HFFc6 (cell line): ENCODE results near the gene SCAND1. TPM values are rescaled to one million over a fixed set of nuclear protein-coding genes. Genes with fewer than 3 reads are reported as not detected.
"Not testable (repeated sequence)": the region's sequence is repeated elsewhere in the genome, so short reads cannot be mapped to it uniquely, and the experiment has no call there.

Experiments used
- DNase-seq: peaks from one replicate; pipeline ENCODE4 v3.0.0-alpha.2; 2018
- H3K27ac Mint-ChIP-seq: 2 replicates; pipeline ENCODE4 v1.8.0; 2020; ENCODE audit warnings: mild to moderate bottlenecking, mixed read lengths
- H3K27me3 Mint-ChIP-seq: 2 replicates; pipeline ENCODE4 v1.8.0; 2021; ENCODE audit warnings: mild to moderate bottlenecking, moderate library complexity, mixed read lengths; ENCODE audit not compliant: insufficient read depth
- H3K36me3 Mint-ChIP-seq: 2 replicates; pipeline ENCODE4 v1.8.0; 2021; ENCODE audit warnings: low read depth, mixed read lengths
- H3K4me1 Mint-ChIP-seq: 2 replicates; pipeline ENCODE4 v1.8.0; 2020; ENCODE audit warnings: low read depth, mixed read lengths
- H3K4me3 Mint-ChIP-seq: 2 replicates; pipeline ENCODE4 v1.8.0; 2020; ENCODE audit warnings: mild to moderate bottlenecking, moderate library complexity, mixed read lengths
- H3K9me3 Mint-ChIP-seq: 2 replicates; pipeline ENCODE4 v1.8.0; 2020; ENCODE audit warnings: mild to moderate bottlenecking, mixed read lengths
- CTCF ChIP-seq: fragments of 200-600 bp; sonication (generic); IDR thresholded peaks from 2 replicates; pipeline ENCODE4 v1.5.0; 2021; ENCODE audit warnings: antibody characterized with exemption, mild to moderate bottlenecking
- long read RNA-seq: library from polyadenylated mRNA; unstranded; transcript quantifications from one replicate; pipeline ENCODE4 v2.0.0, GENCODE V29; 2019
- total RNA-seq, 6 experiments: library from RNA; stranded (reverse); fragmentation: NEBNext Ultra II Directional; extraction: Animal tissue kit (Norgen Biotek cat#: 25700); gene quantifications; 2 replicates in 1 of 6; 3 replicates in 5 of 6; pipeline ENCODE4 v1.2.3, GENCODE V29; 2021

Gene SCAND1
- 10 to 100 TPM; 76.7 to 97.0 (median 82.8) TPM for total RNA-seq
- long read RNA-seq, transcript SCAND1-201 (2 exons, 902 nt), result major isoform, 57 of 167 reads
- long read RNA-seq, partial matches to known transcripts, result 0 of 167 reads
- long read RNA-seq, other reads (novel, unspliced or antisense), result 110 of 167 reads

GRCh38 chr20:35954200-35954906, at the start of gene SCAND1:
TSS of gene SCAND1 (minus strand) at chr20:35954502. CDS start at chr20:35954284, 218 bp downstream.
- Mint-ChIP-seq H3K4me1 (peaks cover 18% of the 10 kb centered on the region), H3K4me3 (peak within 1 kb of the TSS; percentile 100), H3K27me3 (peaks cover 7% of the 10 kb centered on the region), H3K27ac (peak within 1 kb of the TSS; percentile 98), H3K9me3 (no peaks in the 10 kb centered on the region), H3K36me3 (peaks cover 7% of the 10 kb centered on the region; the same call in 1 of the 2 replicates)
- peak; percentile 97 for TF ChIP-seq CTCF
- DNase-seq, result peak; percentile 97

GRCh38 chr20:36004045-36004444, 49.7 kb upstream of the SCAND1 start:
- Mint-ChIP-seq H3K4me3 (no peak overlapping the region), H3K36me3 (peaks cover 9% of the 10 kb centered on the region; the same call in 1 of the 2 replicates), H3K4me1 (no peaks in the 10 kb centered on the region), H3K9me3 (peaks cover 22% of the 10 kb centered on the region), H3K27me3 (peaks cover 5% of the 10 kb centered on the region; the same call in 1 of the 2 replicates), H3K27ac (no peak overlapping the region)
- no peak for TF ChIP-seq CTCF
- DNase-seq, result no peak

- peaks cover 22% of the 10 kb centered on the region for H3K9me3 Mint-ChIP-seq
- H3K36me3 Mint-ChIP-seq, result peaks cover 9% of the 10 kb centered on the region; the same call in 1 of the 2 replicates
Measured at GRCh38 chr20:36002855-36003254, 48.6 kb upstream of the SCAND1 start.

GRCh38 chr20:36001331-36001730, 47.0 kb upstream of the SCAND1 start:
- peaks cover 22% of the 10 kb centered on the region for H3K9me3 Mint-ChIP-seq
- not testable (repeated sequence) for H3K4me1 Mint-ChIP-seq, DNase-seq, H3K4me3 Mint-ChIP-seq, H3K27ac Mint-ChIP-seq, H3K36me3 Mint-ChIP-seq, H3K27me3 Mint-ChIP-seq

More at GRCh38 chr20:36002855-36003254, 48.6 kb upstream of the SCAND1 start:
- no peak for DNase-seq
- TF ChIP-seq CTCF, result no peak
- H3K4me3 Mint-ChIP-seq, result no peak overlapping the region
- peaks cover 5% of the 10 kb centered on the region; the same call in 1 of the 2 replicates for H3K27me3 Mint-ChIP-seq
- no peak overlapping the region for H3K27ac Mint-ChIP-seq
- no peaks in the 10 kb centered on the region for H3K4me1 Mint-ChIP-seq

- H3K27ac Mint-ChIP-seq, result not testable (repeated sequence)
Measured at GRCh38 chr20:35996492-35996891, 42.2 kb upstream of the SCAND1 start.

GRCh38 chr20:35994994-35995453, 40.7 kb upstream of the SCAND1 start:
- no peaks in the 10 kb centered on the region for H3K27me3 Mint-ChIP-seq
- no peak overlapping the region for H3K27ac Mint-ChIP-seq
- peak; percentile 55 for DNase-seq
- peaks cover 8% of the 10 kb centered on the region for H3K4me1 Mint-ChIP-seq
- H3K4me3 Mint-ChIP-seq, result no peak overlapping the region
- no peaks in the 10 kb centered on the region for H3K36me3 Mint-ChIP-seq
- peak; percentile 94 for TF ChIP-seq CTCF
- H3K9me3 Mint-ChIP-seq, result no peaks in the 10 kb centered on the region

More at GRCh38 chr20:35996492-35996891, 42.2 kb upstream of the SCAND1 start:
- H3K36me3 Mint-ChIP-seq, H3K9me3 Mint-ChIP-seq, H3K27me3 Mint-ChIP-seq, H3K4me1 Mint-ChIP-seq, DNase-seq, H3K4me3 Mint-ChIP-seq: not testable (repeated sequence)
